Limb (tissue), 2 donors: Measurements from ENCODE around the gene FUOM.
"Not testable (repeated sequence)": the region's sequence is repeated elsewhere in the genome, so short reads cannot be mapped to it uniquely, and the experiment has no call there.

Experiments used
- DNase-seq, 2 donors: peaks; one replicate each; pipeline ENCODE4 v3.0.0-alpha.2; 2016; ENCODE audit errors: extremely low spot score in 2 of 2

FUOM gene

DNA sequence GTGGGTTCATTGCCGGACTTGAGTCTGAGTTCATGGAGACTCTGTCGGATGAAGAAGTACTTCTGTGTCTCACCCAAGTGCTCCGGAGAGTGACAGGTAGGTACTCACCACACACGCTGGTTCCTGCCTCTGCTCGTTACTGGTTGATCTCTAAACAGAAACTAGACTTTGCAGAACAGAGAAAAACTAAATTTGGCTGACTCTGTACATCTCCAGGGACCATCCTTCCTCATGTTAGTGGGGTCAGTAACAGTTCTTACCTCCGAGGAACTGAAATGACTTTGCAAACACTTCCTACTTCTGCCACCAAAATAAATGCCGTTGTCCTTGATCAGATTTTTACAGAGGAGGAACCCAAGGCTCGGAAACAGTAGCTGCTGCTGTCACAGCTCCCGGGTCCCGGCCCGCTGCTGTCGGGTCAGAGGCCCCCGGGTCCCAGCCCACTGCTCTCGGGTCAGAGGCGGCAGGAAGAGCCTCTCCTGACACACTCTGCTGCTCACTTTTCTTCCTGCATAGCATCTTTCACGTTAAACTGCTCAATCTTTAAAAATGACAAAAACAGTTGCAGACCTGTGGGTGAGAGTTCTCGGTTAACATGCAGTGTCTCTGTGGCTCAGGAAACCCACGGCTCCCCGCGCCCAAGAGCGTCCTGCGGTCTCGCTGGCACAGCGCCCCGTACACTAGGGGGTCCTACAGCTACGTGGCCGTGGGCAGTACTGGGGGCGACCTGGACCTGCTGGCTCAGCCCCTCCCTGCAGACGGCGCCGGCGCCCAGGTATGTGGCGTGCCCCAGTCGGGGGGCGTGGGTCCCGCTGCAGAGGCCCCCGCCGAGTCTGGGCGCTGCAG lies 31.4 kb upstream of the FUOM start:
- no peak for DNase-seq

DNA sequence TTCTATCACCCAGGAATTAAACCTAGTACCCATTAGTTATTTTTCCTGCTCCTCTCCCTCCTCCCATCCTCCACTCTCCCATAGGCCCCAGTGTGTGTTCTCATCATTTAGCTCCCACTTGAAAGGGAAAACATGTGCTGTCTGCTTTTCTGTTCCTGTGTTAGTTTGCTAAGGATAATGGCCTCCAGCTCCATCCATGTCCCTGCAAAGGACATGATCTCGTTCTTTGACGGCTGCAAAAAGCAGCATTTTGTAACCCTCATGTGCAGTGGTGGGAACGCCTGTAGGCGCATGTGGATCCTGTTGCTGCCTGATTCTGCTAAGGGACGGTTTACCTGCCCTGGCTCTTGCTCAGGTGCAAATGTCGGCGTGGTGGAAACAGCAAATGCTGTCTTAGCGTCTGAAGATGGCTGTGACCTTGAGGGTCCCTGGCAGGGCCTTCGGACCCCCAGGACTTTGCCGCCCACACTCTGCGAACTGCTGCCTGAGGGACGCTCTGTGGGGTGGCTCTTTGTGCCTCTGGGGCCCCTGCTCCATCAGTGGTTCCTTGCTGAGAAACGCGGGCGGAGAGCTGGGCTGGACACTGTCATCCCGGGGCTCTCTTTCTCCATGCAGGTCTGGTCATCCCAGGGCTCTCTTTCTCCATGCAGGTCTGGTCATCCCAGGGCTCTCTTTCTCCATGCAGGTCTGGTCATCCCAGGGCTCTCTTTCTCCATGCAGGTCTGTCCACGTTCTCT lies 30.6 kb upstream of the FUOM start:
- no peak for DNase-seq

DNA sequence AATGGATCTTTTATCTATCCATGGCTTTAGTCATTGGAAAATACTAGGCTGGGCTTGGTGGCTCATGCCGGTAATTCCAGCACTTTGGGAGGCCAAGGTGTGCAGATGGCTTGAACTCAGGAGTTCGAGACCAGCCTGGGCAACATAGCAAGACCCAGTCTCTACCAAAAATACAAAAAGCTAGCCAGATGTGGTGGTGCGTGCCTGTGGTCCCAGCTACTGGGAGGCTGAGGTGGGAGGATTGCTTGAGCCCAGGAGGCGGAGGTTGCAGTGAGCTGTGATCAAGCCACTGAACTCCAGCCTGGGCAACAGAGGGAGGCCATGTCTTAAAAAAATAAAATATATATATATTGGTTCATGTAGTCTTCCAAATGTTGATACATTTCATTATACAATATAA lies 29.1 kb upstream of the FUOM start:
- DNase-seq = not testable (repeated sequence)

DNA sequence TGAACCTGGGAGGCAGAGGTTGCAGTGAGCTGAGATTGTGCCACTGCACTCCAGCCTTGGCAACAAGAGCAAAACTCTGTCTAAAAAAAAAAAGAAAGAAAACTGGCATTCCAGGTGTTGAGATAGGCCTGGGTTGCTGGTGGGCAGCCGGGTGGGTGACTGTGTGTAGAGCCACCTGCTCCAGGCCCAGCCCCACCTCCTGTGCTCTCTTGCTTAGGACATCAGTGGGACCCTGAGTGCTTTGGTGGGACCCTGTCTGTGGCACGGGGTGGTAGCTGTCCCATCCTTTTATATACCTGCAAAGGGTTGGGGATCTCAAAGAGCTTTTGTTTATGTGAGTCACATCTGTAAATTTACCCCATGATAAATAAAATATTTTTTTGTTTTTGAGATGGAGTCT lies 27.4 kb upstream of the FUOM start:
- no peak for DNase-seq

DNA sequence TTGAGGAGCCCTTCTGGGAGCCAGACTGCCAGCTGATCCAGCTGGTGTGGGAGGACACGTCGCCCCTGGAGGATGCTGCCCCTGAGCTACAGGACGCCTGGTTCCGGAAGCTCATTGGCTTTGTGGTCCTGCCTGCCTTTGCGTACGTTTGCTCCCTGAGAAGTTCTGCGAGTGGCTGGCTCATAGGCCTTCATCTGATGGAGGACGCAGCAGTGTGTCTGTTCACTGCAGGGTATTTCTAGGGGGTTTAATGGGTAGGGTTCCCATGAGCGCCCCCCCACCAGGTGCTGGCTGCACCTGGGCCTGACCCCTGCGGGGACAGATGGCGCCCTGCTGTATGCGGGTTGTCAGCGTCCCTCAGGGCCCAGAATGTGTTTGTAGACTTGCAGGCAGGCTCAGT lies 26.3 kb upstream of the FUOM start:
- DNase-seq = no peak

DNA sequence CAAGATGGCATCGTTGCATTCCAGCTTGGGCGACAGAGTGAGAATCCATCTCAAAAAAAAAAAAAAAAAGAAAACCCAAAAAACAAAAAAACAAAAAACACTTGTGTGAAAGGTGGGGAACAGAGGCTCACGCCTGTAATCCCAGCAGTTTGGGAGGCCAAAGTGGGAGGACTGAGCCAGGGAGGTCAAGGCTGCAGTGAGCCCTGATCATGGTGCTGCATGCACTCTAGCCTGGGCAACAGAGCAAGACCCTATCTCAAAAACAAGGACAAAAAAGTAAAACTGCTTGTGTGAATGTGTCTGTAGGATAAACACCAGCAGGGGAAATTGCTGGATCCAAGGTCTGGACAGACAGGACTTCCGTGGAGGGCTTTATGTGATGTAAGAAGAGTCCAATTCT lies 25.7 kb upstream of the FUOM start:
- no peak for DNase-seq

DNA sequence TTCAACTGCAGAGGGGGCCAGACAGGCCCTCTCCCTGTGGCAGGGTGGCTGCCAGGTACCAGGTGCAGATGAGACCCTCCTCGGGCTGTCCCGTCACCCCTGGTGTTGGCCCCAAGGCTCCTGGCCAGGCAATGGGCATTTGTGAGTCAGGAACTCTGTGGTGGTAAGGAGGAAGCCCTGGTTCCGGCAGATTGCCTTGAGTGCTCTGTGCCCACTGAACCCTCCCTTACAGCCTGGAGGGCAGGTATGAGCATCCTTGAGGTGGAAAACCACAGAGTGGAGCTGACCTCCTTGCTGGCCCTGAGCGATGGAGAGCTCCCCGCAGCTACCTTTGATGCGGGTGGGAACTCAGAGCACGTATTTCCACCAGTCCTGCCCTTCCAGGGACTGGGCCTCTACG lies 23.2 kb upstream of the FUOM start:
- DNase-seq = no peak

DNA sequence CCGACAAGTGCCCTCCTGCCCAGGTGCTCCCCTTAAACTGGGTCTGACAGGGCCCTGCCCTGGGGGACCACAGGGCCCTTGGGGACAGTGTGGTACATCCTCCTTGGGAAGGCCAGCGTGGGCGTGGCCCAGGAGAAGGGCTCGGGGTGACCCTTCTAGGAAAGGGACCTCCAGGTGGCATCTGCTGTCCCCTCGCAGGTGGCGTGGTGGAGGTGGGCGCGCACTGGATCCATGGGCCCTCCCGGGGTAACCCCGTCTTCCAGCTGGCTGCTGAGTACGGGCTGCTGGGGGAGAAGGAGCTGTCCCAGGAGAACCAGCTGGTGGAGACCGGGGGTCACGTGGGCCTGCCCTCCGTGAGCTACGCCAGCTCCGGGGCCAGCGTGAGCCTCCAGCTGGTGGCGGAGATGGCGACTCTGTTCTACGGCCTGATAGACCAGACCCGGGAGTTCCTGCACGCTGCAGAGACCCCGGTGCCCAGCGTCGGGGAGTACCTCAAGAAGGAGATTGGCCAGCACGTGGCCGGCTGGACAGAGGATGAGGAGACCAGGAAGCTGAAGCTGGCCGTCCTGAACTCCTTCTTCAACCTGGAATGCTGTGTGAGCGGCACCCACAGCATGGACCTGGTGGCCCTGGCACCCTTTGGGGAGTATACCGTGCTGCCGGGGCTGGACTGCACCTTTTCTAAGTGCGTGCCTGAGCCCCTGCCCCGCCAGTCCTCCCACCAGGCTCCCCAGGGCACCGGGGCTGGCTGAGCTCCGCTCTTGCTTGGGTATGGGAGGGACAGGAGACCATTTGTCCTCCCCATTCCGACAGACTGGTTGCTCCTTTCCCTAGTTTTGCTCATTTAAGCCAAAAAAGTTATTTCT lies 22.2 kb upstream of the FUOM start:
- no peak for DNase-seq

DNA sequence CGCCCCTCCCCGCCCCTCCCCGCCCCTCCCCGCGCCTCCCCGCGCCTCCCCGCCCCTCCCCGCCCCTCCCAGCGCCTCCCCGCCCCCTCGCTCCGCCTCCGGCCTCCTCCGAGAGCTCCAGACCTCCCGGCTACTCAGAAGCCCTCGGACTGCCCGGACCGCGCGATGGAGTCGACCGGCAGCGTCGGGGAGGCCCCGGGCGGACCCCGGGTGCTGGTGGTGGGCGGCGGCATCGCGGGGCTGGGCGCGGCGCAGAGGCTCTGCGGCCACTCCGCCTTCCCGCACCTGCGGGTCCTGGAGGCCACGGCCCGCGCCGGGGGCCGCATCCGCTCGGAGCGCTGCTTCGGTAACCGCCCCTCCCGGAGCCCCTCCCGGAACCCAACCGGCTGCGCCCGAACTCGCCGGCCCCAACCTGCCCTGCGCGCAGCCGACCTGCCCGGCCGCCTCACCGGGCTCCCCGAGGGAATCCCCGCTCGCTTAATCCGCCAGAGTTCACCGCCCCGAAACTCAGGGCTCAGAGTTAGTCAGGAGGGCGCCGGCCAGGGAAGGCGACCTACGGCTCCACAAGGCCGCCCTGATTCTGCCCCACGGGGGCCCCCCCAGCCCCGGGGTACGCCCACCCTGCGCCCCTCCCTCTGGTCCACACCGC lies 21.5 kb upstream of the FUOM start, which contains the start of gene PAOX:
Gene PAOX, plus strand, starts transcription at position 111 of the 649 bp plus-strand sequence. Its CDS starts 55 bp downstream, at position 166.
- DNase-seq = peak in 1 of 2 donors; percentile 77

DNA sequence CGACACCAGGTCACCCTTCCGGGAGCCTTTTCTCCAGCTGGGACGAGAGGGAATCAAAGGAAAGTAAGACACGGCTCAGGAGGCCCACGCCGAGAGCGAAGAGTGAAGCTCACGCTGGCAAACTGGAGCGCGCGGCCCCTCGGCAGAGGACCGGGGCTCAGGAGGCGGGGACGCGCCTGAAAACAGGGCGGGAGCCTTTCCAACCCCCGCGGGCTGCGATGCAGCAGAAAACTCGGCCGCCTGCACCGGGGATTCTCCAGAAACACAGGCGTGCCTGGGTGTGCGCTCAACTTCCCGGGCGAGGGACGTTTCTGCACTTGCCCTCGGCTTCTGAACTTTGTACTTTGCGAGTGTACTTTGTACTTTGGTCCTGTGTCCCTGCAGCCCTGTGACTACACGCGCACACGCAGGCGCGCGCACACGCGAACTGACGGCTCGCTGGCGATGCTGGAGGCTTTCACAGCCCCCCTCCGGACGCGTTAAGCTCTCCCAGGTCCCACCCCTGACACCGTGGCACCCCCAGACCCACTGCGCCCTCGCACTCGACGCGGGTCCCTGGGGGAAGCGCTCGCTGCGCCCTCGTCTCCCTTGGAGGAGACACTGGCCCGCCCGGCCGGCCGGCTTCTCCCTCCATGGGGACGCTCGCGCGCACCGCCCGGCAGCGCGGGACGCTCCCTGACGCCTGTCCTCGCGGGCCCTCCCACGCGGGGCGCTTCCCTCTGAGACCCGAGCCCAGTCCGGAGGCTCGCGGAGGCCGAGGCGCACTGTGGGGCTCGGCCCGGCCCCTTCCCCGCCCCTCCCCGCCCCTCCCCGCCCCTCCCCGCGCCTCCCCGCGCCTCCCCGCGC lies 20.7 kb upstream of the FUOM start:
- DNase-seq = peak; percentile 58 to 80

DNA sequence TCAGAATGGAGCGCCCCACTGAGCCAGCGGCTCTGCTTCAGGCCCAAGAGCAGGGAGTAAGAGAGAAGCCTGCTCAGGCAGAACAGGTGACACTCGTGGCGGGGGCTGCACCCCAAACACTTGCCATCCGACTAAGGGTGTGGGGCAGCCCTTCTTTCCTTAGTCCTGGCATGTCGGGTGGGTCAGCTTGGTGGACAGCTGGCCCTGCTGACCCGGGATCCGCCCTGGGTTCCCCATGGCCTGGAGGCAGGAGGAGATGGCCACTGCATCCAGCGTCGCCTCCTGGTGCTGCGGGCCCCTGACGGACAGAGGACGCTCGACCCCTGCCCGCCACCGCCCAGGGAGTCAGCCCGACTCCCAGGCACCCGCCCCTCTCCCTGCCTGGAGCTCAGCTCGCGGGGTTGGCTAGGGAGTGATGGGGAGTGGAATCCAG lies 20.0 kb upstream of the FUOM start:
- DNase-seq = no peak

DNA sequence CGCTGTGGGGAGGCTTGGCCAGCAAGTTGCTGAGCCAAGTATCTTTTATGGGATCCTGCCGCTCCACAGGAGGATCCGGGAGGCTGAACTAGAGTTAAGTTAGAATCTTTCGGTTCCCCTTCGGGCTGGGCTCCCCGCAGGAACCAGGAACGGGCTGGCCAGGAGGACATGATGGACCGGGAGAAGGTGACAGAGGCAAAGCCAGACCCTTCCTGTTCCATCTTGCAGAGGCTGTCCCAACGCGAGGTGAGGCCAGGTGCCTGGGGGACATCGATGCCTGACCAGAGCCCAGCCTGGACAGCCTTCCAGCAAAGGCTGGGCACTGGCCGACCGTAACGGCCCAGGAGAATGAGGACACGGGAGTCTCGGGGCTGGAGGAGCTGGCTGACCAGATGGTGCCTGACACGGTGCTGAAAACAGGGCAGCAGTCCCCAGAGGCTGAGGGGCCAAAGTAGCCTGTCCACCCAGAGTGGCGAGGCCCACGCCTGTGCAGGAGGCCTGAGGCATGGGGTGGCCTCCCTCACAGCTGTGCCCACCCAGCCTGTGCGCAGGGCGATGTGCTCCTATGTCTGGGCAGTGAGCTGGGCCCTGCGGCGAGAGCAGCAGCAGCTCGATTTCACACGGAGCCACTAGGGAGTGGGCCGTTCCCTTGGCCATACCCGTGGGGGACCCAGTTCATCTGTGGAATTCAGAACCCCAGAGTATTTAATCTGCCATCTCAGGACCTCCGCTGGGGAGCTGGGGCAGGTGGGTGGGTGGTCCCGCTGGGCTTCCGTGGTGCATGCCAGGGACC lies 19.4 kb upstream of the FUOM start:
- no peak for DNase-seq

DNA sequence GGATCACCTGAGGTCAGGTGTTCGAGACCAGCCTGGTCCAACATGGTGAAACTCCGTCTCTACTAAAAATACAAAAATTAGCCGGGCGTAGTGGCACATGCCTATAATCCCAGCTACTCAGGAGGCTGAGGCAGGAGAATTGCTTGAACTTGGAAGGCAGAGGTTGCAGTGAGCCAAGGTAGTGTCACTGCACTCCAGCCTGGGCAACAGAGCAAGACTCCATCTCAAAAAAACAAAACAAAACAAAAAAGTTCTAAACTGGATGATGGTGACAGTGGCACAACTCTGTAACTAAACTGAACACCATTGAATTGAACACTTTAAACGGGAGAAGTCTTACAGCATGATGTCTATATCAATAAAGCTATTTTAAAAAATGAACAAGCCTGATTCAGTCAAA lies 18.4 kb upstream of the FUOM start:
- not testable (repeated sequence) for DNase-seq

DNA sequence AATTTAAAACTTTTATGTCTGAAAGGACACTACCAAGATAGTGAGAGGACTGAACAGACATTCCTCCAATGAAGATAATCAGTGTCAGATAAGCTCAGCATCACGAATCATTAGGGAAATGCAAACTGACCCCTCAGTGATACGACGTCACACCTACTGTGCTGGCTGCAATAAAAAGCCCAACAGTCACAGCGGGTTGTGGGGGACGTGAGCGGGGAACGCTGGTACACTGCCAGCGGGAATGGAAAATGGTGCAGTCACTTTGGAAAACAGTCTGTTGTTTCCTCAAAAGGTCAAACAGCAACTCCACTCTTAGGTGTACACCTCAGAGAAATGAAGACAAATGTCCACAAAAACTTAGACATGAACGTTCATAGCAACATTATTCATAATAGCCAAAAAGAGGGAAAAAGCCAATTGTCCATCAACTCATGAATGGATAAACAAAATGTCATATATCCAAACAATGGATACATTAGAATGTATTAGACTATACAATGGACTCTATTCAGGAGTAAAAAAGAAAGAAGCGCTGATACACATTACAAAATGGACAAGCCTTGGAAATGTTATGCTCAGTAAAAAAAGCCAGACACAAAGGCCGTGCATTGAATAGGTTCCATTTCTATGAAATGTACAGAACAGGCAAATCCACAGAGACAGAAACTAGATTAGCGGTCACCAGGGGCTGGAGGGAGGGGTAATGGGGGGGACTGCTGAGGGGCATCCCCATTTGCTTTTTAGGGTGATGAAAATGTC lies 17.7 kb upstream of the FUOM start:
- DNase-seq = no peak

DNA sequence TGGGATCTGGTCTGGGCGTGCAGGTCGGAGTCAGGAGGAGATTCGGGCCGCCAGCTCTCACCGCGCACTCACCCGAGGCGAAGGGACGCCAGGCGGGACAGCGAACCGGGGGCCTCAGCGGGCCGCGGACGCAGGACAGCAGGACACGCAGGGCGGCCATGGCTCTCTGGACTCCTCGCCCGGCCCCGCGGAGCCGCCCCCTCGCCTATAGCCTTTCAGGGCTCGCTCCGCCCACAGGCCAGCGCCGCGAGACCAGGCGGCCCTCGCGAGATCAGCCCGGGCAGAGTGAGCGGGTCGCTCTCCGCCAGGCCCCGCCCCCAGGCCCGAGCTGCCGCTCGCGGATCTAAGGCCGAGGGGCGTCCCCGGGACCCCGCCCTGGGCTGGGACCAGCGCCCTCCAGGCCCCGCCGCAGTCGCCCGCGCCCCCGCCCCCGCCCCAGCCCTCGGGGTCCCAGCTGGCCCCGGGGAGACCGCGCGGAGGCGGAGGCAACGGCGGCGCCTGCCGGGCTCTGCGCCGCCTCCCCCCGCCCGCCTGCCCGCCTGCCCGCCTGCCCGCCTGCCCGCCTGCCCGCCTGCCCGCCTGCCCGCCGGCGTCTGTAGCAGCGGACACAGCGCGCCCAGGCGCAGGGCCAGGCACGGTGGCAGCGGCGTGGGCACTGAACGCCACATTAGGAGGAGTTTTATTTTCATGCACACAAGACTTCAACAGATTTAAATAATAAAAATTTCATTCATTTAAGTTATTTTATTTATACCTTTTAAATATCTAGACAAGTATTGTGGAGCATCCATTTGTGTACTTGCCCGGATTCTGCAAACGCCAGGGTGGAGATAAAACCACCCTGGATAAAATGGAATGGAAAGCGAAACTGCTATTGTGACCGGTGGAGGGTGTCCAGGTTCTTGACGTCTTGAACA lies 15.6 kb upstream of the FUOM start, which contains the start of gene ECHS1:
Gene ECHS1, minus strand, starts transcription at position 181 of the 917 bp plus-strand sequence. Its CDS starts 21 bp downstream, at position 160.
- peak; percentile 95 to 98 for DNase-seq

DNA sequence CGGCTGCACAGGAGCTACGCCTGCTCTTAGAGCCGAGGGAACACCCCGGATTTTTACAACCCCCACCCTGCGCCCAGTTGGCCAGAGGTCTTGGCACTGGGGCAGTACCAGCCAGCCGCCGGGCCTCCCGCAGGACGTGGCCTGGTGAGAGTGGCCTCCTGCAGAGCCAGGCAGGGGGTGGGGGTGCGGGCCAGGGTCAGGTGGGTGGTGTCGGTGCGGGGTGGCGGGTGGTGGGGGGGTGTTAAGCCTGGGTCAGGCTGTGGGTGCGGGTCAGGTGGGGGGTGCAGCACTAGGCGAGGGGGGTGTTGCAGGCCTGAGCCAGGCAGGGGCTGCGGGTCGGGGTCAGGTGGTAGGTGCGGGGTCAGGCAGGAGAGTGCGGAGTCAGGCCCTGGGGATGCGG lies 14.7 kb upstream of the FUOM start:
- DNase-seq = no peak

DNA sequence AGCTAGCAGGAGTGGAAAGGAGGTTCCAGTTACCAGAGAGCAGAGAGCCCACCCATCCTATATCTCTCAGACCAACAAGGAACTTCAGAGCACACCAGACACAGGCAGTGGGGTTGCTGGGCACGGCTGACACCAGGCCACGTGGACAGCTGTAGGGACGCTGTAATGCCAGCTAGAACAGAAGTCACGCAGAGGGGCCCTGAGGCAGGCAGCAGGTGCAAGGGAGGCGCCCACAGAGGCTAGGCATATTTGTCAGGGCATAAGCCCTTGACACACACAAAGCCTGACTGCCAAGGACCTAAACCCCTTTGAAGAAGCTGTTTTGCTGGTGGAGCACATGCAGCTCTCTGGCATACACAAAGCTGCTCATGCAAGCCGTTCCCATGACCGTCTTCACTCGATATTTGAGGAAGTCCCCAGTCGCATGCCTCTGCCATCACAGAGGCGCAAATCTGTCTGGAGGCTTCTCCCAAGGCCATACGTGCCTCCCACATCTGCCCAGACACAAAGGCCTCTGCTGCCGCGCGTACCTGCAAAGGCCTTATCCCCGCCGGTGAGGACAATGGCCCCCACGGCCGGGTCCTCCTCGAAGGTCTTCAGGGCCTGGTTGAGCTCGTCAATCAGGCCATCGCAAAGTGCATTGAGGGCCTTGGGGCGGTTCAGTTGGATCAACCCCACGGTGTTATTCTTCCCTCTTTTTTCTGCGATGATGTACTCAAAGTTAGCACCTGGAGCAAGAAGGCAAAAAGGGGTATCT lies 12.4 kb upstream of the FUOM start:
- no peak for DNase-seq
